Endometrial microvascular endothelial cells (primary cell): ENCODE measurements around the gene GABBR2. TPM values are rescaled to one million over a fixed set of nuclear protein-coding genes. Genes with fewer than 3 reads are reported as not detected.

ENCODE experiments used
- in situ Hi-C: cut with HindIII; loops from 2 replicates; pipeline ENCODE4 v1.10.0; 2017; ENCODE audit warnings: low sequenced_read_pairs, low pct_unique_long_range_greater_than_20kb; ENCODE audit errors: inconsistent ontology term
- total RNA-seq: library from RNA; depleted of rRNA; stranded (reverse); fragments of >200 nt; gene quantifications from one replicate; pipeline ENCODE4 v1.2.3, GENCODE V29; 2015; ENCODE audit errors: inconsistent ontology term

GABBR2 gene
- total RNA-seq = 17.3 TPM

- in situ Hi-C loops = no loop called here
Observed at GRCh38 chr9:98708933-98709911, at the start of gene GABBR2. Gene GABBR2 (minus strand): TSS chr9:98708935. CDS start chr9:98708737, 198 bp downstream.

GRCh38 chr9:98755006-98755618 is 46.4 kb upstream of the GABBR2 start:
- in situ Hi-C loops = no loop called here

- in situ Hi-C loops = no loop called here
Observed at GRCh38 chr9:98751210-98751609, 42.5 kb upstream of the GABBR2 start.

DNA sequence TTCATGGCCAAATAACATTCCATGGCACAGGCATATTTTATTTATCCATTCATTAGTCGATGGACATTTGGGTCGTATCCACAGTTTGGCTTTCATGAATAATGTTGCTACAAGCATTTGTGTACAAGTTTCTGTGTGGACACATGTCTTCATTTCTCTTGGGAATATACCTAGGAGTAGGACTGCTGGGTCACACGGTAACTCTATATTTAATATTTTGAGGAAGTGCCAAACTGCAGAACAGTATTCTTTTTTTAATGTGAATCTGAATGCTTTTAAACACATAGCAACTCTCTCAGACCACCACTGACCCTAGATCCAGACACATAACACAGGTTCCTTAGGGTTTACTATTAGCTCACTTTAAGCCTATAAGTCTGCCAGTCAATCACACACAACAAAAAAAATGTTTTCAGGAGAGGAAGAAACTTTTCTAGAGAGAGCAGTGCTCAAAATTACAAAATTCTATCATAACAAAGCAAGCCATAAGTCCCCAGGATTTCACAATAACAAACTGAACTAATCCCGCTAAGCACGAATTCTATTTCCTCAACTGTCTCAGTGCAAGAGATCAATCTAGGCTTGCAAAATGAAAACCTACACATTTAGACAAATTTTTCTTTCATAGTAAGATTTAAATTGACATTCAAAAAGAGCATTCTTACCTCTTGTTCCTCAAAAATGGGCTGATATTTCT is 41.8 kb upstream of the GABBR2 start:
- in situ Hi-C loops = no loop called here

- in situ Hi-C loops = no loop called here
Observed at GRCh38 chr9:98747476-98747875, 38.7 kb upstream of the GABBR2 start.

DNA sequence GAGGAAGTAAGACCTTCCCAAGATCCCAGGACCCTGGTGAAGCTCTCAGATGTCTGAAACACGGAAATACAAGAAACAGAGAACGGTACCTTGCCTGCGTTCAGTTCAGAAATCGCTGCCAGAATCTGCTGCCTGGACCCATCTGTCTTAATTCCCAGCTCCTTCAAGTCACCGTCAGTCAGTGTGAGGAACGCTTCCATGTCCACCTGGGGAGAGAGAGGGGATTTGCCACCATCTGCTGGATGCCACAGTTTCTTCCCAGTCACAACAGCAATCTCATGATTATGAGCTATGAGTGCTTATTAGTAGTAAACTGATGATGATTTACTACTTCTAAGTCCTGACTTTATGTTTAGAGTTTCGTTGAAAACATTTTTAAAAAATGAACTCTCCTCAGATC is 36.7 kb upstream of the GABBR2 start:
- in situ Hi-C loops = no loop called here

DNA sequence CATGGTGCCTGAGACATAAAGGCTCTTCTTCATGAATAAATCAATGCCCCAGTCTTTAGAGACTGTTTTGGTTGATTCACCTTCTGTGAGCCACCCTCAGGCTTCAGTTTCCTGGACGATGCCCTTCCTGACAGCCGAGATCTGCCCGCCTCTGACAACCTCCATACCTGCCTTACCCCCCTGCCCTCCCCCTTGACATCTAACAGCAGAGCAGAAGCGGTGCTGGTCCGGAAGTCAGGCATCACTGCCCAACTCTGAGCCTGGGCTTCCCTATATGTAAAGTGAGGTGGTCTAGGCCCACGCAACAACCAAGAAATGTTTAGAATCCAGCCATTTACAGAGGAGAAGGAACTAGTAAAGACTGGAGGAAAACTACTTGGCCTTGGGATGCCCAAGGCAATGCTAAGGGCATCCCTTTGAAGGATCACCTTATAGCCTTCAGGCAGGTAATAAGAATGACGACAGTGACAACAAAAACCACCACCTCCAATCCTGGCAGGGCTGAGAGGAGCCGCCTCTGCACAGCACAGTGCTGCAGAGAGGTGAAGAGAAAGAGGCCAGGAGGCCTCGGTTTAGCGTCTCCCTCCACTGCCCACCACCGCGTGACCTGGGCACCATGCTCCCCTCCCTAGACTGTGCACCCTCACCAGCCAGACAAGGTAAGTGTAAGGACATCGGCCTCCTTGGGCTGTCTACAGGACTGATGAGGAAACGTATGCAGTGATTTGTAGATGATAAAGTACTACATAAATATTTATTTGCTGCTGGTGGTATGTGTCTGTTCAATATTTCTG is 35.3 kb upstream of the GABBR2 start:
- in situ Hi-C loops = no loop called here

DNA sequence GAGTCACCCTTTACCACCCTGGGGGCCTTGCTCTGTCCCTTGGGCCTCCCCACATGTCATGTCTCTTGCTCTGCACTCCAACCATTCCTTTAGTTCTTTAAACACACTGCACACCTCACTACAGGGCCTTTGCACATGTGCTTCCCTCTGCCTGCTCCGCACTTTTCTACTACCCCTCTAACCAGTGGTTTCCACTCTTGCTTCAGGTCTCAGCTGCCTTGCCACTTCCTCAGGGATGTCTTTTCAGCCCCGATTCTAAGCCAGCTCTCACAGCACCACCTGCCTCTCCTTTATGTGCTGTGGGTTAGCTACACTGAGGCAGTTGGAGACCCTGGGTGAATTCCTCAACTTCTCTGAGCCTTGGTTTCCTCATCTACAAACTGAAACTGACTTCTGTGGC is 34.6 kb upstream of the GABBR2 start:
- in situ Hi-C loops = no loop called here

- in situ Hi-C loops = no loop called here
Observed at GRCh38 chr9:98742325-98743280, 33.9 kb upstream of the GABBR2 start.

- in situ Hi-C loops = no loop called here
Observed at GRCh38 chr9:98740226-98740881, 31.6 kb upstream of the GABBR2 start.

- in situ Hi-C loops = no loop called here
Observed at GRCh38 chr9:98738741-98739140, 30.0 kb upstream of the GABBR2 start.

- in situ Hi-C loops = no loop called here
Observed at GRCh38 chr9:98736226-98736625, 27.5 kb upstream of the GABBR2 start.

GRCh38 chr9:98732801-98733200 is 24.1 kb upstream of the GABBR2 start:
- in situ Hi-C loops = no loop called here

GRCh38 chr9:98732091-98732490 is 23.4 kb upstream of the GABBR2 start:
- in situ Hi-C loops = no loop called here

GRCh38 chr9:98730871-98731270 is 22.1 kb upstream of the GABBR2 start:
- in situ Hi-C loops = no loop called here

DNA sequence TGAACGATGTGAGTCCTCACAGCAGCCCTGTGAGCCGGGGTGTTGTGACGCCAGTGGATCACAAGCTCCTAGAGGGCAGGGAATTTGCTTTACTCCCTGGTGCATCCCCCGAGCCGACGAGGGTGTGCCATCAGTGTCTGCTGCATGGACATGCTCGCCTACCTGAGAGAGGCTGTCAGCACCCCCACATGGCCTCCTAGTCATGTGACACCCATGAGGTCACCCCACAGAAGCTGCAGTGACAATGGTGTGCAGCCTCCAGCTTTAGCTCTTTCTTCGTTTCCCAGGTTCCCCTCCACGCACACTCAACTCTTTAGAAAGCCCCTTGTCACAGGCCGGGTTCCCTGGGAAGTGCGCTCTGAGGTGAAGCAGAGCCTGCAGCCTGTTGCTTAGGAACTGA is 19.8 kb upstream of the GABBR2 start:
- in situ Hi-C loops = no loop called here

DNA sequence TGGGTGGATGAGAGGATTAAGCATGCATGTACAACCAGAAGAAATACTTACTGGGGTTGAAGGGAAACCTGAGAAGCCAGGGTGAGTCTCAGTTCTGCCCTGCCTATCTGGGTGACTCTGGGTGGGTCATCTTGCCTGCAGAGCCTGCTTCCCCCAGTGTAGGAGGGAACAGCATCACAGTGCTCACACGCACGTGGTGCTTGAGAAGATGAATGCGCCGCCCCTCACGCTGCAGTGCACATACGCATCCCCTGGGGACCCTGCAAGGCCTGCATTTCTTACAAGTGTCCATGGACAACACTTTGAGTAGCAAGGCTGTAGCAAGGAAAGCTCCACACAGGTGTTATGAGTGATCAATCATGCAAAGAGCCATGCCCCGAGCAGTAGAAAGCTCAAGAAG is 18.7 kb upstream of the GABBR2 start:
- in situ Hi-C loops = no loop called here
